Loucy (cell line): ENCODE results near the gene ALDH3A1.

ENCODE experiments used
- H2AFZ ChIP-seq: fragments of 200-600 bp; sonication (generic); 2 replicates; pipeline ENCODE4 v1.6.0; 2016; ENCODE audit warnings: antibody characterized with exemption, mild to moderate bottlenecking, low read length, moderate library complexity
- H3F3A ChIP-seq: fragments of 200-600 bp; 2 replicates; pipeline ENCODE4 v1.6.0; 2016; ENCODE audit warnings: antibody characterized with exemption, low read depth, mild to moderate bottlenecking
- H3K27me3 ChIP-seq: fragments of 200-600 bp; sonication (generic); 2 replicates; pipeline ENCODE4 v1.6.1; 2014; ENCODE audit warnings: low read length, mild to moderate bottlenecking; ENCODE audit not compliant: insufficient read depth, poor library complexity, severe bottlenecking
- H3K36me3 ChIP-seq: fragments of 200-600 bp; sonication (generic); 2 replicates; pipeline ENCODE4 v1.6.1; 2016; ENCODE audit warnings: low read length; ENCODE audit not compliant: insufficient read depth
- H3K4me1 ChIP-seq: fragments of 200-600 bp; sonication (generic); 2 replicates; pipeline ENCODE4 v1.5.1; 2014; ENCODE audit warnings: low read length, mild to moderate bottlenecking; ENCODE audit not compliant: insufficient read depth, poor library complexity, severe bottlenecking
- H3K4me2 ChIP-seq: fragments of 200-600 bp; sonication (generic); 2 replicates; pipeline ENCODE4 v1.6.0; 2014; ENCODE audit warnings: antibody characterized with exemption, low read length, low read depth, mild to moderate bottlenecking; ENCODE audit not compliant: poor library complexity, severe bottlenecking
- H3K4me3 ChIP-seq: fragments of 200-600 bp; sonication (generic); 2 replicates; pipeline ENCODE4 v1.5.1; 2014; ENCODE audit warnings: low read length, mild to moderate bottlenecking, mixed read lengths; ENCODE audit not compliant: poor library complexity, severe bottlenecking
- H3K79me2 ChIP-seq: fragments of 200-600 bp; sonication (generic); 2 replicates; pipeline ENCODE4 v1.6.1; 2014; ENCODE audit warnings: low read length; ENCODE audit not compliant: insufficient read depth
- H3K9ac ChIP-seq: fragments of 200-600 bp; sonication (generic); 2 replicates; pipeline ENCODE4 v1.6.0; 2014; ENCODE audit warnings: mild to moderate bottlenecking, low read depth, low read length, moderate library complexity; ENCODE audit not compliant: poor library complexity, severe bottlenecking
- H3K9me2 ChIP-seq: fragments of 200-600 bp; sonication (generic); replicated peaks from 2 replicates; pipeline ENCODE4 v1.6.1; 2016; ENCODE audit warnings: low read depth, low read length, mixed read lengths
- H3K9me3 ChIP-seq: fragments of 200-600 bp; sonication (generic); 2 replicates; pipeline ENCODE4 v1.6.1; 2014; ENCODE audit warnings: mild to moderate bottlenecking, antibody characterized with exemption, low read length, low read depth; ENCODE audit not compliant: insufficient read depth
- H4K20me1 ChIP-seq: fragments of 200-600 bp; sonication (generic); 2 replicates; pipeline ENCODE4 v1.6.0; 2014; ENCODE audit warnings: antibody characterized with exemption, low read length, mild to moderate bottlenecking; ENCODE audit not compliant: insufficient read depth, poor library complexity, severe bottlenecking
- CTCF ChIP-seq: fragments of 200-600 bp; sonication (generic); conservative IDR thresholded peaks from 2 replicates; pipeline ENCODE4 v1.5.1; 2014; ENCODE audit warnings: mild to moderate bottlenecking, antibody characterized with exemption, low read length
- EZH2phosphoT487 ChIP-seq: fragments of 200-600 bp; IDR thresholded peaks from 2 replicates; pipeline ENCODE4 v1.6.1; 2018; ENCODE audit warnings: antibody characterized with exemption, mild to moderate bottlenecking, moderate library complexity, borderline replicate concordance

Gene ALDH3A1

GRCh38 chr17:19703828-19704613, 44.1 kb downstream of the ALDH3A1 start:
- H3K4me1 ChIP-seq: no peaks in the 10 kb centered on the region
- no peaks in the 10 kb centered on the region for H3K27me3 ChIP-seq
- H4K20me1 ChIP-seq: no peaks in the 10 kb centered on the region
- no peaks in the 10 kb centered on the region for H3K9me3 ChIP-seq
- no peaks in the 10 kb centered on the region for H3F3A ChIP-seq
- H3K4me2 ChIP-seq: no peak overlapping the region
- H3K9me2 ChIP-seq: no peaks in the 10 kb centered on the region
- no peak overlapping the region for H3K9ac ChIP-seq
- TF ChIP-seq EZH2phosphoT487: no peak
- no peak for TF ChIP-seq CTCF
- H3K4me3 ChIP-seq: no peak overlapping the region
- H3K36me3 ChIP-seq: no peaks in the 10 kb centered on the region
- no peak overlapping the region for H2AFZ ChIP-seq
- no peaks in the 10 kb centered on the region for H3K79me2 ChIP-seq

GRCh38 chr17:19703106-19703827, 44.8 kb downstream of the ALDH3A1 start:
- H3K4me1 ChIP-seq: no peaks in the 10 kb centered on the region
- H3K9me3 ChIP-seq: no peaks in the 10 kb centered on the region
- no peak overlapping the region for H3K4me3 ChIP-seq
- no peaks in the 10 kb centered on the region for H3K9me2 ChIP-seq
- H2AFZ ChIP-seq: no peak overlapping the region
- H3K9ac ChIP-seq: no peak overlapping the region
- no peak overlapping the region for H3K4me2 ChIP-seq
- TF ChIP-seq CTCF: no peak
- TF ChIP-seq EZH2phosphoT487: no peak
- H3K79me2 ChIP-seq: no peaks in the 10 kb centered on the region
- H3F3A ChIP-seq: no peaks in the 10 kb centered on the region
- no peaks in the 10 kb centered on the region for H4K20me1 ChIP-seq
- no peaks in the 10 kb centered on the region for H3K36me3 ChIP-seq
- no peaks in the 10 kb centered on the region for H3K27me3 ChIP-seq

GRCh38 chr17:19702217-19702641, 45.9 kb downstream of the ALDH3A1 start:
- H4K20me1 ChIP-seq: no peaks in the 10 kb centered on the region
- H3K9me2 ChIP-seq: no peaks in the 10 kb centered on the region
- no peaks in the 10 kb centered on the region for H3K79me2 ChIP-seq
- H3K27me3 ChIP-seq: no peaks in the 10 kb centered on the region
- no peaks in the 10 kb centered on the region for H3K4me1 ChIP-seq
- no peak overlapping the region for H3K4me3 ChIP-seq
- H3K4me2 ChIP-seq: no peak overlapping the region
- no peak overlapping the region for H2AFZ ChIP-seq
- no peaks in the 10 kb centered on the region for H3K36me3 ChIP-seq
- TF ChIP-seq CTCF (no peak), EZH2phosphoT487 (no peak)
- no peak overlapping the region for H3K9ac ChIP-seq
- no peaks in the 10 kb centered on the region for H3K9me3 ChIP-seq
- no peaks in the 10 kb centered on the region for H3F3A ChIP-seq
